ENCODE measurements around the gene NDC80. TPM values are rescaled to one million over a fixed set of nuclear protein-coding genes. Genes with fewer than 3 reads are reported as not detected.
"Not testable (repeated sequence)": the region's sequence is repeated elsewhere in the genome, so short reads cannot be mapped to it uniquely, and the experiment has no call there.

The NDC80 gene
- total RNA-seq, 2 experiments from 2014 or later, result 81.3 to 82.2 TPM

- peak; percentile 58 for ATAC-seq
- H3K36me3 Mint-ChIP-seq (ENCODE audit: low read depth); POLR2A ChIA-PET; DNase-seq; H3K27ac Mint-ChIP-seq; intact Hi-C loops (cut with micrococcal nuclease); H3K9me3 Mint-ChIP-seq; H3K4me3 Mint-ChIP-seq; H3K27me3 Mint-ChIP-seq; H3K4me1 Mint-ChIP-seq (ENCODE audit: low read depth): not testable (repeated sequence)
- peak; percentile 78 for TF ChIP-seq CTCF (IDR thresholded peaks at IDR 0.05)
- CTCF ChIA-PET, result interaction anchor here (0.7 to 2.9 kb wide), 22 partner anchors 8 to 1677 kb away, joined by 3 to 23 read pairs (median 4); no protein-coding TSS in a partner anchor
These were observed 29.3 kb upstream of the NDC80 start for GRCh38 chr18:2541925-2542563.

DNA sequence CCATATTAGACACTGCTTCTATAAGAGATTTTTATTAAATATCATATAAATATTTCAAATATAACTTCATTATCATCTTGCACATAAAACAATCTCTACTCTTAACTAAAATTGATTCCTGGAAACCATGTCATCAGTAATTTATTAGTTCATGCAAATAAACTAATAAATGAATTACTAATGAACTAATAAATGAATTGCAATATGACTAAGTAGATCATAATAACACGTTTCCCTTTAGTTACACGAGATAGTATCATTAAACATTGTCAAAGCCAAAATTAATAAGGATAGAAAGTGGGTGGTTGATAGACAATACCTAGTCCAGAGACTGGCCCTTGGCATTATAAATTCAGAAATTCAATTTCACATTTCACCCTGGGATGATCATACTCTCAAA is 26.2 kb upstream of the NDC80 start:
- peaks cover 9% of the 10 kb centered on the region for H3K36me3 Mint-ChIP-seq (ENCODE audit: low read depth)

DNA sequence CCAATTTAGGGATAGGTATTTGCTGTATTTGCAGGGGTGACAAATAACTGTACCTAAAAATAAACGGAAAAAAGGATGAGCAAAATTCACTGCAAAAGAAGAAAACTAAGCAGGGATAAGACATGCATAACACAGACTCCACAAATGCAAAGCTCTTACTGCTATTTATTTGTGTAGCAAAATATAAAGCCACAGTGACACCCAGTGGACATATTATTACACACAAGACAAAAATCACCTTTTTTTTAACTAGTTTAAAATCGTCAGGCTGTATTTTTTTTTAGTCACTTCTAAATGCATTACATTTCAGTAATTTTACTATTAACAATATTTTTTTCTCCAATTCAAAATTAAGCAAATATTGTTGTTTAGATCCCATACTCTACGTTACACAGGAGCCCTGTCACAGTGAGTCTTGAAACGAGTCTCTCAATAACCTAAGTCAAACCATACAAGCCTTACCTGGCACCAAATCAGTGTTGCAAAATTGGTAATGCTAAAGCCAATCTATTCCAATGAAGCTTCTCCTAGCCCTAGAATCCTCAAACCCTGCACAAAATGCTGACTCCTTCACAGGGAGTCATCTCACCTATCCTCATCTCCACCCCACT is 23.8 kb upstream of the NDC80 start:
- ChIA-PET POLR2A (interaction anchor here (1.4 kb wide), 1 partner anchor 8 kb away, joined by 4 read pairs; no protein-coding TSS in a partner anchor), CTCF (interaction anchor here (0.6 to 2.4 kb wide), 27 partner anchors 8 to 1586 kb away, joined by 3 to 14 read pairs (median 4); partner anchors contain the start of genes METTL4 and NDC80)
- DNase-seq (no peak), ATAC-seq (peak; percentile 47)
- intact Hi-C loops (cut with micrococcal nuclease), result loop anchor here (5.0 kb wide), 1 partner anchor 210 kb away; no protein-coding TSS in a partner anchor
- Mint-ChIP-seq H3K27ac (no peak overlapping the region), H3K36me3 (ENCODE audit: low read depth) (peaks cover 17% of the 10 kb centered on the region), H3K4me3 (no peak overlapping the region), H3K4me1 (ENCODE audit: low read depth) (peaks cover 3% of the 10 kb centered on the region), H3K27me3 (no peaks in the 10 kb centered on the region), H3K9me3 (no peaks in the 10 kb centered on the region)
- peak; percentile 81 for TF ChIP-seq CTCF (IDR thresholded peaks at IDR 0.05)

More for the DNA sequence above, 26.2 kb upstream of the NDC80 start:
- ChIA-PET POLR2A (no interaction called here), CTCF (no interaction called here)
- ATAC-seq, result no peak
- TF ChIP-seq CTCF (IDR thresholded peaks at IDR 0.05), result no peak
- no peak for DNase-seq
- Mint-ChIP-seq H3K27me3 (no peaks in the 10 kb centered on the region), H3K27ac (no peak overlapping the region), H3K4me1 (ENCODE audit: low read depth) (peaks cover 2% of the 10 kb centered on the region), H3K9me3 (no peaks in the 10 kb centered on the region), H3K4me3 (no peak overlapping the region)
- intact Hi-C loops (cut with micrococcal nuclease), result loop anchor here (5.0 kb wide), 1 partner anchor 208 kb away; no protein-coding TSS in a partner anchor

GRCh38 chr18:2549462-2549861 is 21.9 kb upstream of the NDC80 start:
- Mint-ChIP-seq H3K36me3 (ENCODE audit: low read depth) (peaks cover 18% of the 10 kb centered on the region), H3K27ac (no peak overlapping the region), H3K4me3 (no peak overlapping the region), H3K9me3 (no peaks in the 10 kb centered on the region), H3K27me3 (no peaks in the 10 kb centered on the region), H3K4me1 (ENCODE audit: low read depth) (peaks cover 3% of the 10 kb centered on the region)
- no peak for ATAC-seq
- no peak for TF ChIP-seq CTCF (IDR thresholded peaks at IDR 0.05)
- intact Hi-C loops (cut with micrococcal nuclease), result loop anchor here (5.0 kb wide), 1 partner anchor 212 kb away; no protein-coding TSS in a partner anchor
- ChIA-PET CTCF (interaction anchor here (0.9 to 1.8 kb wide), 4 partner anchors 9 to 211 kb away, joined by 3 to 6 read pairs (median 4); partner anchors contain the start of genes METTL4 and NDC80), POLR2A (no interaction called here)
- DNase-seq, result no peak

GRCh38 chr18:2551425-2551824 is 19.9 kb upstream of the NDC80 start:
- Mint-ChIP-seq H3K9me3 (no peaks in the 10 kb centered on the region), H3K36me3 (ENCODE audit: low read depth) (peaks cover 18% of the 10 kb centered on the region), H3K27ac (no peak overlapping the region), H3K4me3 (no peak overlapping the region), H3K27me3 (no peaks in the 10 kb centered on the region), H3K4me1 (ENCODE audit: low read depth) (peaks cover 3% of the 10 kb centered on the region)
- ChIA-PET CTCF (interaction anchor here (1.5 kb wide), 1 partner anchor 695 kb away, joined by 3 read pairs; no protein-coding TSS in a partner anchor), POLR2A (interaction anchor here (0.6 to 1.2 kb wide), 2 partner anchors 13 to 15 kb away, joined by 3 read pairs; no protein-coding TSS in a partner anchor)
- intact Hi-C loops (cut with micrococcal nuclease), result no loop called here
- ATAC-seq, result no peak
- no peak for TF ChIP-seq CTCF (IDR thresholded peaks at IDR 0.05)
- no peak for DNase-seq

All from activated CD8-positive, alpha-beta T cell treated with anti-CD3 and anti-CD28 coated beads for 36 hours (primary cell).